Dendritic cell treated with granulocyte-macrophage colony-stimulating factor and Interleukin-4, amounts not matched to agents 40 ng/mL and 50 ng/mL, for 4 days (primary cell): ENCODE measurements around the gene ARHGEF7.

ENCODE experiments used
- H3K27ac Mint-ChIP-seq: one replicate; pipeline ENCODE4 v1.8.0; 2022; ENCODE audit warnings: mild to moderate bottlenecking, mixed read lengths
- H3K27me3 Mint-ChIP-seq: one replicate; pipeline ENCODE4 v1.8.0; 2022; ENCODE audit warnings: mild to moderate bottlenecking, mixed read lengths
- H3K36me3 Mint-ChIP-seq: one replicate; pipeline ENCODE4 v1.8.0; 2022; ENCODE audit warnings: low read depth, mixed read lengths
- H3K4me1 Mint-ChIP-seq: one replicate; pipeline ENCODE4 v1.8.0; 2022; ENCODE audit warnings: low read depth, mixed read lengths
- H3K4me3 Mint-ChIP-seq: one replicate; pipeline ENCODE4 v1.8.0; 2022; ENCODE audit warnings: mild to moderate bottlenecking, moderate library complexity, mixed read lengths
- H3K9me3 Mint-ChIP-seq: one replicate; pipeline ENCODE4 v1.8.0; 2022; ENCODE audit warnings: mixed read lengths
- intact Hi-C: fragments of 100-400 bp; cut with micrococcal nuclease; formaldehyde crosslinking; loops from one replicate; pipeline ENCODE4 v1.15.0; 2022

The ARHGEF7 gene

DNA sequence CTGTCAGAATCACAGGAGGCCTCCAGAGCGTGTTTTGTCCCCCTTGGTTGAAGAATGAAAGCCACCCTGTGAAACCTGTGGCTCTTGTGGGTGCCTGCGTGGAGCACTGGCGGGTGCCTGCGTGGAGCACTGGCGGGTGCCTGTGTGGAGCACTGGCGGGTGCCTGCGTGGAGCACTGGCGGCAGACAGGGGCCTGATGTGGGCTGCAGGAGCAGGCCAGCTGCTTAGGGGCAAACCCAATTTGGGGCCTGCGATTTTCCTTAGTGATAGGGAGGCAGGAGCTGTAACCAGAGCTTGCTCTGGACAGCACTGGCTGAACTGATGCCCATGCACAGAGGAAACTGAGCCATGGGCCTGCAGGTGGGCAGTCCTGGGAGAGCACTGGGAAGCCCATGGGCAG, 24.3 kb downstream of the ARHGEF7 start:
- no peak overlapping the region for H3K4me3 Mint-ChIP-seq
- H3K27ac Mint-ChIP-seq, result no peak overlapping the region
- no peaks in the 10 kb centered on the region for H3K36me3 Mint-ChIP-seq
- no peaks in the 10 kb centered on the region for H3K9me3 Mint-ChIP-seq
- intact Hi-C loops, result no loop called here
- no peaks in the 10 kb centered on the region for H3K4me1 Mint-ChIP-seq
- H3K27me3 Mint-ChIP-seq, result peaks cover 26% of the 10 kb centered on the region

DNA sequence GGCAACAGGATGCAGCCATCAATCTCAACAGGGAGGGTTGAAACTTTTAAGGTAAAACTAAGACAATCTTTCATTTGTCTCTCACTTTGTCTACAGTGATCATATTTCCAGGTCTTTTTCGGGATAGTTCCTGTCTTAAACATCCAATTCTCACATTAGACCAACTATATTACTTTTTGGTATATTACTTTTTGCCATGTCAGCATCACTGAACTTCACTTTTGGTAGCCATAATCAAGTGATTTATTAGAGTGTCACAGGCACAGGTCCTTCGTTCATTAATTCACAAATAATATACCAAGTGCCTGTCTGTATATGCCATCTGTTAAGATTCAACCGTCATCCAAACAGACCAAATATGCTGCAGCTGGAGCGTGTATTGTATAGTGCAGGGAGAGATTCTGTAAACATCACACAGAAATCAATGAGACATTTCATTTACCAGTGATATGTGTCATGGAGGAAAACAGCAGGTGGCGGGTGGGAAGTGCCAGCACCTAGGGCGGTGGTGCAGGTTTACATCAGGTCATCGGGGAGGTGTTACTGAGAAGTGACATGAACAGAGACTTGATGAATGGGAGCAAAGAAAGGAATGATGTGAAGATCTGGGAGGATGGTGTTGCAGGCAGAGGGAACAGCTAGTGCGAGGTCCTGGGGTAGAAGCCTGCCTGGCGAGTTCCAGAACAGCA, 24.9 kb downstream of the ARHGEF7 start:
- intact Hi-C loops, result no loop called here
- H3K4me1 Mint-ChIP-seq, result no peaks in the 10 kb centered on the region
- H3K27ac Mint-ChIP-seq, result no peak overlapping the region
- H3K9me3 Mint-ChIP-seq, result no peaks in the 10 kb centered on the region
- no peak overlapping the region for H3K4me3 Mint-ChIP-seq
- H3K27me3 Mint-ChIP-seq, result peaks cover 29% of the 10 kb centered on the region
- H3K36me3 Mint-ChIP-seq, result no peaks in the 10 kb centered on the region

DNA sequence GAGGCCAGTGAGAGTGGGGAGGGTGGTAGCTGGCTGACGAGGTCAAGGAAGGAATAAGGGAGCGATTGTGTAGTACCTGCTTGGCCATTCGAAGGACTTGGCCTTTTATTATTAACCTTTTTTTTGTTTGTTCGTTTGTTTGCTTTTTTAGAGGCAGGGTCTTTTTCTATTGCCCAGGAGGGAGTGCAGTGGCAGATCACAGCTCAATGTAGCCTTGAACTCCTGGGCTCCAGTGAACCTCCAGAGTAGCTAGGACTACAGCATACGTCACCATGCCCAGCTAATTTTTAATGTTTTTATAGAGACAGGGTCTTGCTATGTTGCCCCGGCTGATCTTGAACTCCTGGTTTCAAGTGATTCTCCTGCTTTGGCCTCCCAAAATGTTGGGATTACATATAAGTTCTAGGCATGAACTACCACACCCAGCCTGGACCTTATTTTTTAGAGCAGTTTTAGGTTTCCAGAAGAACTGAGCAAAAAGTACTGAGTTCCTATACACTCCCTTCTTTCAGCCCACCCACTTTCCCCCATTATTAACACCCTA, 25.5 kb downstream of the ARHGEF7 start:
- intact Hi-C loops, result no loop called here
- peaks cover 32% of the 10 kb centered on the region for H3K27me3 Mint-ChIP-seq
- no peaks in the 10 kb centered on the region for H3K4me1 Mint-ChIP-seq
- no peaks in the 10 kb centered on the region for H3K36me3 Mint-ChIP-seq
- H3K4me3 Mint-ChIP-seq, result no peak overlapping the region
- H3K9me3 Mint-ChIP-seq, result no peaks in the 10 kb centered on the region
- no peak overlapping the region for H3K27ac Mint-ChIP-seq

DNA sequence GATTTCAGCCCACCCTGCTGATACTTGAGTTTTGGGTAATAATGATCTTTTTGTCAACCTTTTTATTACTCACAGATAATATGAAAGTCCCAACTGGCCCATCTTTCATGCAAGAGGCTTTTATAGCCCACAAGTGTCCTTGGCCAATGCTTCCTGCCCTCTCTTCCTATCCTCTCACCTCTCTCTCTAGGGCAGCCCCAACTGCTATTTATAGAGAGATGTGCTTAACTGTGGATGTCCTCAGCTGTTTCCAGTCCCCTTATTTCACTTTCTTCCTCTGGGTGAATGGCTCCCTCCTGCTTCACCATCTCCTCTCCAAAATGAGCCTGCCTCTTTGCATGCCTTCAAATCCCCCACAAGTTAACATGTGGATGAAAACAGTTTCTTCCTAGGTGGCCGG, 27.4 kb downstream of the ARHGEF7 start:
- H3K27me3 Mint-ChIP-seq, result peaks cover 31% of the 10 kb centered on the region

DNA sequence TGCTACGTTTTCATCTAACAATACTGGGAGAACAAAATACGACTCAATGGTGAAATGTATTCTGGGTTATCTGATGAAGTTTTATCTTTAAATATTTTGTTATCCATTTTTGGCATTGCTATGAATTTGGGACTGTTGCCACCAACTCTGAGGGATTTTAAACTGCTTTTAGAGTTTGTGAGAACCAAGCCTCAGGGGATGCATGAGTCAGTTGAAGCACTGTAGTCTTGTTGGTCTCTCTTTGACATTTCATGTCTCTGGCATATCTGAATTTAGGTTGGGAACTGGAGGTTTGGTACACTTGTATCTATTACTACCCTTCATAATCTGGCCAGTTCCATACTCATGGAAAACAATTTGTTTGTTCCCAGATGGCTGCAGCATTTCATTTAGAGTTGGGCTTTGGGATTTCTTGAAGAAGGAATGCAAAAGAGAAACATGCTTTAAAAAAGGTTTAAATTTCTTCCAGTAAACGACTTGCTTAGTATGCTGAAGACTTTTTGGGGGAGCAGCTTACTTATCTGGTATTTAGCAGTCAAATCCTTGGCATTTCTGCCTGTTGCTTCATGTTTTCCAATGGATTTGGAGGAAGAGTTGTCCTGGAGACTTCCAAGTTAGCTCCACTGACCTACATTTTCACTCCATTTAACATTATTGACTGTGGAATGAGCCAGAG, 28.9 kb downstream of the ARHGEF7 start:
- H3K4me3 Mint-ChIP-seq, result no peak overlapping the region
- no peak overlapping the region for H3K27ac Mint-ChIP-seq
- H3K4me1 Mint-ChIP-seq, result no peaks in the 10 kb centered on the region
- intact Hi-C loops, result no loop called here
- H3K36me3 Mint-ChIP-seq, result no peaks in the 10 kb centered on the region
- no peaks in the 10 kb centered on the region for H3K9me3 Mint-ChIP-seq
- peaks cover 42% of the 10 kb centered on the region for H3K27me3 Mint-ChIP-seq

More for the DNA sequence above, 27.4 kb downstream of the ARHGEF7 start:
- Mint-ChIP-seq H3K36me3 (no peaks in the 10 kb centered on the region), H3K9me3 (no peaks in the 10 kb centered on the region), H3K4me3 (no peak overlapping the region), H3K4me1 (no peaks in the 10 kb centered on the region), H3K27ac (no peak overlapping the region)
- intact Hi-C loops, result no loop called here

- Mint-ChIP-seq H3K9me3 (no peaks in the 10 kb centered on the region), H3K36me3 (no peaks in the 10 kb centered on the region), H3K4me1 (no peaks in the 10 kb centered on the region), H3K27ac (no peak overlapping the region), H3K4me3 (no peak overlapping the region), H3K27me3 (peaks cover 44% of the 10 kb centered on the region)
- intact Hi-C loops, result loop anchor here (5.0 kb wide), 1 partner anchor 533 kb away; no protein-coding TSS in a partner anchor
Observed at GRCh38 chr13:111145071-111145470, 30.0 kb downstream of the ARHGEF7 start.

DNA sequence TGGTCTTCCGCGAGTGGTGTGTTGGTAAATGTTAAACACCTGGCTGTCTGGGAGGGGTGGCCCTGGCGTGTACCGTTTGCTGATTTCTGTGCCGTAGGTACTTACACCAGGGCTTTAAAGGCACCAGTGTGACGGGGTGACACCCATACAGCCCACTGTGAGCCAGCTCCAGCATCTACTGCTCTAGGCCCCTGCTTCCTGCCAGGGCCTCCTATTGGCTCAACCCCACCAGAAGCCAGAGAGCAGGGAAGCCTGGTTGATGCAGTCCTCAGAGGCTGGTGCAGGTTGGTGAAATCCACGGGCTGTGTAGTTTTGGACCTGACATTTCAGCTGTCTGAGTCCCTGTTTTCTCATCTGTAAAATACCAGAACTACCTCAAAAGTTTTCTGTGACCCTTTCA, 30.4 kb downstream of the ARHGEF7 start:
- no peaks in the 10 kb centered on the region for H3K36me3 Mint-ChIP-seq
- H3K4me3 Mint-ChIP-seq, result no peak overlapping the region
- H3K27ac Mint-ChIP-seq, result no peak overlapping the region
- H3K9me3 Mint-ChIP-seq, result no peaks in the 10 kb centered on the region
- peaks cover 45% of the 10 kb centered on the region for H3K27me3 Mint-ChIP-seq
- intact Hi-C loops, result loop anchor here (5.0 kb wide), 1 partner anchor 533 kb away; no protein-coding TSS in a partner anchor
- H3K4me1 Mint-ChIP-seq, result no peaks in the 10 kb centered on the region

DNA sequence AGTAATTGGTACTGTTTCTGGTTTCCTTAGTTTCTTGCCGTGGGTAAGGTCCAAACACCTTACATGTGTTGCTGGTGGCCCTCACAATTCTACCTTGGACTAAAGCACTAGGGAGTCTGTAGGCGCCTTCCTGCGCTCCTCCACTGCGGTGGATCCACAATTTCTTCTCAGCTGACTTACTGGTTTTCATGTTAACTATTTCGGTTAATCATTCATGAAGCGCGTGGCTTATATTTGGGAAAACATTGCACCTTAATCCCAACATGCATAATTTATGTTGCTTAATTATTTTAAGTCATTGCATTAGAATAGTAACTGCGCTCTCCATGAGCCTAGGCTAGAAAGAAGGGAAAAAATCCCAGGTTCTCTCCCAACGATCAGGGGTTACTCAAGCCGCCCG, 37.7 kb downstream of the ARHGEF7 start:
- peaks cover 29% of the 10 kb centered on the region for H3K27me3 Mint-ChIP-seq
- no peaks in the 10 kb centered on the region for H3K9me3 Mint-ChIP-seq
- peaks cover 13% of the 10 kb centered on the region for H3K36me3 Mint-ChIP-seq
- intact Hi-C loops, result loop anchor here (1.0 to 5.0 kb wide), 2 partner anchors 239 to 441 kb away; partner anchors contain the start of gene ING1
- H3K27ac Mint-ChIP-seq, result peak overlapping the region; percentile 95
- H3K4me3 Mint-ChIP-seq, result peak overlapping the region; percentile 94
- peaks cover 19% of the 10 kb centered on the region for H3K4me1 Mint-ChIP-seq

DNA sequence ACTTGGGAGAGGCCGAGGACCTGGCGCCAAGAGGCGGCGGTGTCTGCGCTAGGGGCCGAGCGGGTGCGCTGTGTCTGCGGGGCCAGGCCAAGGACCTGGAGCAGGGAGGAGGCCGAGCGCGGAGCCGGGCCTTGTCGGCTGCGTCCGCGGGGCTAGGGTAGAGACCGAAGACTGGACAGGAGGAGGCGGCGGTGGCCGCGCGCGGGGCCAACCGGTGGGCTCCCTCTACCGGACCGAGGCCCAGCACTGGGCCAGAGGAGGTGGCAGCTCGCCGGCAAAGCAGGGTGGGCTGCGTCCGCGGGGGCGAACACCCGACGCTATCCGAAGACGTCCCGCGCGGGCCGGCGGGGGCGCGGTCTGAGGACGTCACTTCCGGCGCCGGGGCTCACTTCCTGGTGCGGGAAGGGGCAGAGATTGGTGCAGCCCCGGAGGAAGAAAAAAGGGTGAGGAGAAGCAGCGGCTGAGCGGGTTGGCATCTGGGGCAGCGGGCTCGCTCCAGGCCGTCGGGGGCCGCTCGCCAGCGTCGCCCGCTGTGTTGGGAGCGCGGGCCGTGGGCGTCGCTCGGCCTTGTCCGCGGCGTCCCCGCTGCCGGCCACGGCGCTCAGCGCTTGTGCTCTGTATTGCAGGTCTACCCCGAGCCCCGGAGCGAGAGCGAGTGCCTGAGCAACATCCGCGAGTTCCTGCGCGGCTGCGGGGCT, 38.3 kb downstream of the ARHGEF7 start:
- Mint-ChIP-seq H3K27me3 (peaks cover 25% of the 10 kb centered on the region), H3K4me3 (peak overlapping the region; percentile 94), H3K36me3 (peaks cover 13% of the 10 kb centered on the region), H3K27ac (peak overlapping the region; percentile 95), H3K4me1 (peaks cover 19% of the 10 kb centered on the region), H3K9me3 (no peaks in the 10 kb centered on the region)
- intact Hi-C loops, result loop anchor here (1.0 to 5.0 kb wide), 2 partner anchors 239 to 441 kb away; partner anchors contain the start of gene ING1

- Mint-ChIP-seq H3K4me1 (peaks cover 22% of the 10 kb centered on the region), H3K4me3 (peak overlapping the region; percentile 94), H3K27me3 (peaks cover 21% of the 10 kb centered on the region), H3K36me3 (peaks cover 18% of the 10 kb centered on the region), H3K9me3 (no peaks in the 10 kb centered on the region), H3K27ac (peak overlapping the region; percentile 95)
- intact Hi-C loops, result loop anchor here (1.0 to 5.0 kb wide), 3 partner anchors 69 to 442 kb away; partner anchors contain the start of gene ING1
Observed at GRCh38 chr13:111153977-111154332, 38.8 kb downstream of the ARHGEF7 start.

DNA sequence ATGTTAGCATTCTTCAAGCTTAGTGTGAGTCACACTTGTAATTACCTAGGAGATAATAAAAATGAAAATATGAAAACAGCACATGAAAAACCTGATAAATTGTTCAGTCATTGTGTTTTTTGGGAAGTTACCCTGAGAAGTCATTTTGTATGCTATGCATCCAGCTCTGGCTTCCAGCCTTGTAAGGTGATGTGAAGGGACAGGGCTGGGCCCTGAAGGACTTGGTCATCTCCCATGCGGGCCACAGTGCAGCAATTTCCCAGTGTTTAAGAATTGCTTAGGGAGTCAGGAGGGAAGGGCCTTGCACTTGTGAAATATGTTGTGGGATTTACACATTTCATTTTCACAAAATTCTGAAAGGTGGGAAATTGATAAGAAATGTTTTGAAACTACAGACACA, 41.3 kb downstream of the ARHGEF7 start:
- peaks cover 8% of the 10 kb centered on the region for H3K9me3 Mint-ChIP-seq
- intact Hi-C loops, result no loop called here
- peaks cover 41% of the 10 kb centered on the region for H3K4me1 Mint-ChIP-seq
- peaks cover 6% of the 10 kb centered on the region for H3K27me3 Mint-ChIP-seq
- H3K4me3 Mint-ChIP-seq, result no peak overlapping the region
- H3K27ac Mint-ChIP-seq, result no peak overlapping the region
- peaks cover 43% of the 10 kb centered on the region for H3K36me3 Mint-ChIP-seq

DNA sequence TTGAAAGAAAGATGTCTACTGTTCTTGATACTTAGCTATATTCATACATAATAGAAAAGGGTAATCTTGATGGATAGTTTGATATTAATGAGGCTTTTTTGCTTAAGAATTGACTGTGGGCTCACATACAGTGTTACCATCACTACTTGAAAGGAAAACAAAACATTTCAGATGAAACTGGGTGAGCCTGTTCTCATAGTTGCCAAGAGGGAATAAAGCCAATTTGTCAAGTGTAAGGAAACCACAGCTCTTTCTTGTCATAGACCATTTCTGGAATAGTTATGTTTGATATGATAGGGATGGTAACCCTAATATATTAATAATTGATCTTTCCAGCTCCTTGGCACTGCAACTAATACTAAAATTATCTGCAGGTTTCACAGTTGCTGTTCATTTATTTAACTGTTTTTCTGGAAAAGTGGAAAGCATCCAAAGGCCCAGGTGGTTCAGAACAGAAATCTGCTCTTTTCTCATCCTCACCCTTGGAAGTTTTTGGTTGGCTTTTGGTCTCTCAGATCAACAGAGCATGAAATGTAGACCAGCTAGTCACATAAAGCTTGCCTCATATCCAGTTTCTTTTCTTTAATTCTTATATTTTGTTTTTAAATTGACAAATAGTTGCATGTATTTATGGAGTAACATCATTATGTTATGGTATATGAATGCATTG, 43.2 kb downstream of the ARHGEF7 start:
- H3K27ac Mint-ChIP-seq, result no peak overlapping the region

More for the DNA sequence above, 43.2 kb downstream of the ARHGEF7 start:
- intact Hi-C loops, result no loop called here
- H3K4me1 Mint-ChIP-seq, result peaks cover 57% of the 10 kb centered on the region
- peaks cover 8% of the 10 kb centered on the region for H3K9me3 Mint-ChIP-seq
- H3K36me3 Mint-ChIP-seq, result peaks cover 42% of the 10 kb centered on the region
- H3K27me3 Mint-ChIP-seq, result no peaks in the 10 kb centered on the region
- no peak overlapping the region for H3K4me3 Mint-ChIP-seq
